ENCODE measurements around the gene DLGAP1. TPM values are rescaled to one million over a fixed set of nuclear protein-coding genes. Genes with fewer than 3 reads are reported as not detected.
A peak's percentile ranks its signal among the peaks of the same experiment; 100 is the strongest.

Gene DLGAP1
- total and polyA plus RNA-seq, 2 of the 13 experiments (the other 11 are each of a cell fraction or from before 2014, with no cell fraction given), result 0.01 TPM; not detected in 1

DNA sequence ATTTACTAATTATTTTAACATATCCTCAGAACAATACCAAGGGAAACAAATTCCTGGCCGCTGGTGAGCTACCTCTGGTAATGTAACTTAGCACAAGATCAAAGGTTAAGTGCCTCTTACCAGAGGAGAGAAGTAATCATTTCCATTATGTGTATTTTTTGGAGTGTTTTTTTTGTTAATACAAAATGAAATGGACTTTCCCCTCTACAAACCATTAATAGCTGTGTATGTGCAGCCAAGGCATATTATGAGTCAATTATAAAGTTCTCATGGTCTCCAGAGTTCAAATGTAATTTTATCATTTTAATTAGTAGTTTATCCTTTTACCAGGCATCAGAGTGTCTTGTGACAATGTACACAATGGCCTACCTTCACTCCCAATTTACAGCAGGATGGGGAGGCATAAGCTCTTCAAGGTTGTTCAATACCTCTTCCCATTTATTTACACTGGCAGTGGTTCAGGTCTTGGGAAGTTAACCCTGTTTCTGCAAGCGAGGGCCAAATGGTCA, 762.9 kb downstream of the DLGAP1 start:
- in situ Hi-C loops (cut with HindIII; ENCODE audit: extremely low pct_ligation_motif_present, low pct_unique_long_range_greater_than_20kb) (no loop called here), intact Hi-C loops (cut with micrococcal nuclease; ENCODE audit: unreplicated experiment) (no loop called here)
- FAIRE-seq (no peak), DNase-seq (ENCODE audit: low spot score) (peak; percentile 10), ATAC-seq (no peak)
- Histone ChIP-seq H3K9me3 (ENCODE audit: low read length) (no peaks in the 10 kb centered on the region), H3K4me2 (ENCODE audit: low read depth, low read length) (no peak overlapping the region), H3K4me3 (replicated peaks in 1 of 3; ENCODE audit: insufficient read depth in 1 of 3, low read depth in 2 of 3, low read length in 3 of 3) (no peak overlapping the region), H3K27me3 (ENCODE audit: control insufficient read depth in 1 of 2, insufficient read depth in 2 of 2, low read length in 2 of 2) (no peaks in the 10 kb centered on the region; a peak in 1 of 5 replicates), H3K79me2 (ENCODE audit: insufficient read depth, low read length) (no peaks in the 10 kb centered on the region), H3K9ac (ENCODE audit: insufficient read depth, low read depth, low read length) (no peak overlapping the region), H4K20me1 (ENCODE audit: insufficient read depth, low read length) (no peaks in the 10 kb centered on the region), H3K36me3 (replicated peaks in 1 of 2; ENCODE audit: control insufficient read depth in 1 of 2, insufficient read depth in 2 of 2, low read length in 2 of 2) (no peaks in the 10 kb centered on the region), H3K4me1 (ENCODE audit: insufficient read depth, low read length) (peaks cover 25% of the 10 kb centered on the region), H3K27ac (ENCODE audit: extremely low read length, insufficient read depth, low read length) (no peak overlapping the region), H2AFZ (ENCODE audit: low read length) (no peak overlapping the region)
- ChIA-PET CTCF (ENCODE audit: low intra/inter-chr PET ratio, low total read pairs) (no interaction called here), POLR2A (interaction anchor here (1.3 kb wide), 1 partner anchor 26 kb away, joined by 3 read pairs; no protein-coding TSS in a partner anchor)
- WGBS (ENCODE audit: low lambda C conversion rate), result 34% methylated on average over 2 of the region's 2 CpGs
- no TSS peak for BruUV-seq (replicated peaks)
- TF ChIP-seq CENPBD1 (CRISPR knock-in tag; IDR thresholded peaks at IDR 0.05; ENCODE audit: borderline replicate concordance, low read depth) (no peak), NONO (IDR thresholded peaks at IDR 0.05) (no peak), NONO (CRISPR knock-in tag; conservative IDR thresholded peaks at IDR 0.05) (no peak), ZNF772 (CRISPR knock-in tag; IDR thresholded peaks at IDR 0.05) (no peak), BORCS8-MEF2B (CRISPR knock-in tag; IDR thresholded peaks at IDR 0.05) (no peak), GABPA (IDR thresholded peaks at IDR 0.05; ENCODE audit: low read depth, low read length) (no peak), GABPA (CRISPR knock-in tag; IDR thresholded peaks at IDR 0.05; ENCODE audit: low read depth) (no peak), PHF21A (CRISPR knock-in tag; IDR thresholded peaks at IDR 0.05) (no peak), ZNF652 (CRISPR knock-in tag; IDR thresholded peaks at IDR 0.05; ENCODE audit: borderline replicate concordance, low read depth) (0 out of 2 replicates have a peak, but pooled peaks have one; percentile 12), KLF13 (CRISPR knock-in tag; IDR thresholded peaks at IDR 0.05) (no peak), FOXA1 (IDR thresholded peaks at IDR 0.05) (no peak), FOXA1 (CRISPR knock-in tag; IDR thresholded peaks at IDR 0.05) (no peak)

Data from HepG2 (cell line).